Stimulated activated CD4-positive, alpha-beta T cell treated with anti-CD3 and anti-CD28 coated beads, Interleukin-1b, Interleukin-23, amount 100 ng/mL, for 24 hours (primary cell): Measurements from ENCODE around the gene CCT4.
A peak's percentile ranks its signal among the peaks of the same experiment; 100 is the strongest.
"Not testable (repeated sequence)": the region's sequence is repeated elsewhere in the genome, so short reads cannot be mapped to it uniquely, and the experiment has no call there.

Experiments used
- DNase-seq, 4 experiments: peaks; one replicate each; pipeline ENCODE4 v3.0.0-alpha.2; 2020; ENCODE audit warnings: low read depth in 4 of 4, low spot score in 1 of 4

CCT4 gene

DNA sequence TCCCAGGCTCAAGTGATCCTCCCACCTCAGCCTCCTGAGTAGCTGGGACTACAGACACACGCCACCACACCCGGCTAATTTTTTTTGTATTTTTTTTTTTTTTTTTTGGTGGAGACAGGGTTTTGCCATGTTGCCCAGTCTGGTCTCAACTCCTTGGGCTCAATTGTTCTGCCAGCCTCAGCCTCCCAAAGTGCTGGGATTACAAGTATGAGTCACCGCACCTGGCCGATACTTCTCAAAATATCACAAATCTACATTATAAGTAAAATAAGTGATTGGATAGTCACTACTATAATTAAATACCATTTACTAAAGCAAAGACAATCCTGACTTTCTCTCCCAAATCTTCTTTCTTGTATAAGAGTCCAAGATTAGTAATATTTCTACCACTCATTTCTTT lies 9.1 kb downstream of the CCT4 start:
- not testable (repeated sequence) for DNase-seq

GRCh38 chr2:61878761-61879160 lies 9.7 kb downstream of the CCT4 start:
- DNase-seq: no peak

- no peak for DNase-seq
Measured at GRCh38 chr2:61877571-61878245, 10.7 kb downstream of the CCT4 start.

DNA sequence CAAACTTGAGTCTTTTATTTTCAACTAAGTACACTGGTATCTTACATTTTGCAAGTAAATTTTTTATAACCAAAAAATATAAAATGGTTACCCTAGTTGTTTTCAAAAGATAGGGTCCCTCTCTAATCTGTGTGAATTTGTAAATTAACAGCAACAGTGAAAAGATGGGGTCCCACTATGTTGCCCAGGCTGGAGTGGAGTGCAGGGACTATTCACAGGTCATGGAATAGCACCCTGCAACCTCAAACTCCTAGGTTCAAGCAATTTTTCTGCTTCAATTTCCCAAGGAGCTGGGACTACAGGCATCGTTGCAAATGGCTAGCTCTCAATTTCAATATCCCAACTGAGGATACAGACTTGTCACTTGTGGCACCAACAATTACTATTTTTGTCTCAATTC lies 12.1 kb downstream of the CCT4 start:
- no peak for DNase-seq

GRCh38 chr2:61866482-61867089 lies 21.9 kb downstream of the CCT4 start:
- not testable (repeated sequence) for DNase-seq

GRCh38 chr2:61862085-61862484 lies 26.4 kb downstream of the CCT4 start:
- no peak for DNase-seq

DNA sequence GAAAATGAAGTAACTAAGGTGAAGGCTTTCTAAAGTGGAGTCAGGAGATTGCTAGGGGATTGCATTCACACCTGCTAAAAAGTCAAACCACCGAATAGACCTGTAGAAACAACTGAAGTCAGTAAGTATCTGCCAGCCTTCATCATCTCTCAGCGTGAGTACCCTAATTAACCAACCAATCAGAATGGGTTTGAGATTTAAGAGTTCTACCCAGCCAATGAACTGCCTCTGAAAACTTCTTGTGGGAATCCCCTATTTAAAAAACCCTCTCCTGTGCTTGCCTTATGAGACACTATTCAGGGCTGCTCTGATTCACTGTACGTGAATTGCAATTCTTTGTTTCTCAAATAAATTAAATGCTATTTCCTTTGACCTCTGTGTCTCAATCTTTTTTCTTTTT lies 31.2 kb downstream of the CCT4 start:
- no peak for DNase-seq

GRCh38 chr2:61855318-61855613 lies 33.2 kb downstream of the CCT4 start:
- no peak for DNase-seq

DNA sequence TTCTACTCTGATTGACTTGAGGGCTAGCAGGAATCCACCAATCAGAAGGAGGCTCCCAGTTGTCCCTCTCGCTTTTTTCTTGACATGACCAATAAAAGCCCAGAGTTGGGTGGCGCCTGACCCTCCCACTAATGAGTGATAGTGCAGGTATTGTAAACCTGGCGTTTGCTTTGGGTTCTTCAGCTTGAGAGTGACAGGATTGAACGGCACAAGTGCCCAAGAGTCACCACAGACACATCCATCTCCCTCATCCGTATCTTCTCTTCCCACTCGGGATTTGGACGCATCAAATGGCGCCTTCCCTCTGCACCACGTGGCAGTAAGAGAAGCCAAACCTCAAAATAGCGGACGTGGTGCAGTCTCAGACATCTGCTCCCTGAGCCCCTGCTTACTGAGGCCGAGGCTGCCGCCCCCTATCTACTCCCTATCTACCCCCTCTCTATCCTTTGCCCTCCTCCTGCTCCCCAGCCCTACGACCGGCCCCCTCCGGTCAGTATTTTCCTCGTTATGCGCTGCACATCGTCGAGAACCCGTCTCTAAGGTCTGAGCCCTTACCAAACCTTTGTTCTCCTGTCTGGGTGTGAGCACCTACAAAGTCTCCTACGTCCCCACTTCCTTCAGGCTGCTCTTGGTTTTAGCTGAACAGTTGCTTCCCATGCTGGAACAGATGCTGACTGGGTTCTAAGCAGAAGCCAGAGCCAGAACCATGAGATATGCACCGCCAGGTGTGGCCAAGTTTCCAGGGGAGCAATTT lies 33.7 kb downstream of the CCT4 start:
- peak in 3 of 4 experiments; percentile 72 to 83 (median 80) for DNase-seq

GRCh38 chr2:61853847-61854563 lies 34.5 kb downstream of the CCT4 start, which contains the start of gene FAM161A:
TSS of gene FAM161A (minus strand) at chr2:61854060. CDS start at chr2:61854041, 19 bp downstream.
- DNase-seq: peak; percentile 47 to 78 (median 60)

GRCh38 chr2:61853086-61853846 lies 35.2 kb downstream of the CCT4 start:
- DNase-seq: peak in 1 of 4 experiments; percentile 53

DNA sequence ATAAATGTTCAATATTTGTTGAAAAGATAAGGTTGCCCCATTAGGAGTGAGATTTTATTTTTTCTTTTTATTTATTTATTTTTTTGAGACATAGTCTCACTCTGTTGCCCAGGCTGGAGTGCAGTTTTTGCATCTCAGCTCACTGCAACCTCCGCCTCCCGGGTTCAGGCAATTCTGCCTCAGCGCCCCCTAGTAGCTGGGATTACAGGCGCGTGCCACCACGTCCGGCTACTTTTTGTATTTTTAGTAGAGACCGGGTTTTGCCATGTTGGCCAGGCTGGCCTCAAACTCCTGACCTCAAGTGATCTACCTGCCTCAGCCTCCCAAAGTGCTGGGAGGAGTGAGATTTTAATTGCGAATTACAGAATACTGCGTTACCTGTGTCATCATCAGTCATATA lies 37.2 kb downstream of the CCT4 start:
- not testable (repeated sequence) for DNase-seq

DNA sequence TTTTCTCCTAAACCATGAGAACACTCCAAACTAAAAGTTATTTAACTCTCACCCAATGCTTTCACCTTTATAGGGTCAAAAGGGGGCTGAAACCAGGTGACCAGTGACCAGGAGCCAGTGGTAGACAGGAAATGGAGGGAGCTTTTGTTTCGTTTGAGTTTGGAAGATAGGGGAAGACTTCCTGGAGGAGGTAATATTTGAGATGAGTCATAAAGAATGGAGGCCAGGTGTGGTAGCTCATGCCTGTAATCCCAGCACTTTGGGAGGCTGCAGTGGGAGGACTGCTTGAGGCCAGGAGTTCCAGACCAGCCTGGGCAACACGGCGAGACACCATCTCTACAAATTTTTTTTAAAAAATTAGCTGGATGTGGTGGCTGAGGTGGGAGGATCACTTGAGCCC lies 43.1 kb downstream of the CCT4 start:
- DNase-seq: no peak

DNA sequence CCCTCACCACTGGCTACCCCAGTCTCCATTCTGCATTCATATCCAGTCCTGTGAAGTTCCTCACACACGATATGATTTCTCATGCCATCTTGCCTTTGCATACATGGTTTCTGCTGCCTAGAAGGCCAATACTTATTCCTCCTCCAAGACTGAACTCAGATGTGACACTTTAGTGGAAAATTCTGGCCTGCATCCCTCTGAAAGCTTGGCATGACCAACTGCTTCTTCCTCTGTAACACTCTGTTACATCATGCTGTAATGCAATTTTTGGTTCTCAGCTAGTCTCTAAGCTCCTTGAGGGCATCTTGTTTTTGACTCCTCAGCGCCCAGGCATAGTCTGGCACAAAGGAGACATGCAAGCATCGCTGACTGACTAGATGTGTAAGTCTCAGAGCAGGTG lies 47.2 kb downstream of the CCT4 start:
- DNase-seq: no peak

DNA sequence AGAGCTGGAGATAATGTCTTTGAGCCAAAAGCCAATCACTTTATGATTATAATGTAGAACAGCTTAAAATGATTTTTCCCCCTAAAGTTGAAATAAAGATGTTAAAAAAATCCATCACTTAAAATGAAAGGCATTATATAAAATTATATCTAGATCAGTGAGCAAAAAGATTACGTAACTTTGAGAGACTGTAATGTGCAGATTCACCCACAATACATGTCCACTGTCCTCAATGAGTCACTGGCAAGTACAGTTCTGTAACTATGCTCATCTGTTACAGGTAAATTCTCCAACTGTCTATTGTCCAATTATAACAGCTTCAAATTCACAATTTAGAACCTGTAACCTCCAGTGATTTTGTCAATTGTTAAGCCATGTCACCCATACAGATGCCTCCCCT lies 53.6 kb downstream of the CCT4 start:
- no peak for DNase-seq

GRCh38 chr2:61833971-61834370 lies 54.5 kb downstream of the CCT4 start:
- no peak for DNase-seq

DNA sequence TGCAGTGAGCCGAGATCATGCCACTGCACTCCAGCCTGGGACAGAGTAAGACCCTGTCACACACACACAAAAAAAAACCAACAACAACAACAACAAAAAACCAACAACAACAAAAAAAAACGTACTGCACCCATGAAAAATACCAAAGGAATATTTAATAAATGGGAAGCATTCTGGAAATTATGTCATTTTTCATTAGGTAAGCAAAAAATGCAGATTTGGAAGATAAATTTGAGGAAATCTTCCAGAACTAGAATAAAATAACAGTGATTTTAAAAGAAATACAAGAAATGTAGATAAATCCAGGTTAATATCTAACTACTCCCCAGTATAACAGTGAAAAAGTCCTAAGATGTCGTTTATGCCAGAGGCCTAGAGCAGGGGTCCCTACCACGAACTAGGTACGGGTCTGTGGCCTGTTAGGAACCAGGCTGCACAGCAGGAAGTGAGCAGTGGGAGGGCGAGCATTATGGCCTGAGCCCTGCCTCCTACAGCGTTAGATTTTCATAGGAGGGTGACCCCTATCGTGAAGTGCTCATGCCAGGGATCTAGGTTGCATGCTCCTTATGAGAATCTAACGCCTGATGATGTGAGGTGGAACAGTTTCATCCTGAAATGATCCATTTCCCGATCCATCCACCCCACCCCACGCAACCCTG lies 56.1 kb downstream of the CCT4 start:
- DNase-seq: no peak

DNA sequence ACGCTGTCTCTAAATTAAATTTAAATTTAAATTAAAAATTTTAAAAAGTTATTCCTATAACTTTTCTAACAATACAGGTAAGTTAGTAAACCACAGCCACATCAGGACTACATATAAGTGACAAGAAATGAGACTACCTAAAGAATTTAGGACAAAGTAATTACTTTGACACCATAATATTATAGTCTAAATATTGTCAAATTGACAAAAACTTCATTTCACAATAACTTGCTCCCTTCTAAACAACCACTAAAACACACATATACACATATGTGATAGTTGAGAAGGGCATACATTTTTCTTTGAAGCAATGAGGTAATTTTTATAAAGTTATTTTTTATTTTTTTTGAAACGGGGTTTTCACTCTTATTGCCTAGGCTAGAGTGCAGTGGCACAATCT lies 66.2 kb downstream of the CCT4 start:
- no peak for DNase-seq
